Measurements from ENCODE around the gene UBE2B.
A peak's percentile ranks its signal among the peaks of the same experiment; 100 is the strongest.

The UBE2B gene

DNA sequence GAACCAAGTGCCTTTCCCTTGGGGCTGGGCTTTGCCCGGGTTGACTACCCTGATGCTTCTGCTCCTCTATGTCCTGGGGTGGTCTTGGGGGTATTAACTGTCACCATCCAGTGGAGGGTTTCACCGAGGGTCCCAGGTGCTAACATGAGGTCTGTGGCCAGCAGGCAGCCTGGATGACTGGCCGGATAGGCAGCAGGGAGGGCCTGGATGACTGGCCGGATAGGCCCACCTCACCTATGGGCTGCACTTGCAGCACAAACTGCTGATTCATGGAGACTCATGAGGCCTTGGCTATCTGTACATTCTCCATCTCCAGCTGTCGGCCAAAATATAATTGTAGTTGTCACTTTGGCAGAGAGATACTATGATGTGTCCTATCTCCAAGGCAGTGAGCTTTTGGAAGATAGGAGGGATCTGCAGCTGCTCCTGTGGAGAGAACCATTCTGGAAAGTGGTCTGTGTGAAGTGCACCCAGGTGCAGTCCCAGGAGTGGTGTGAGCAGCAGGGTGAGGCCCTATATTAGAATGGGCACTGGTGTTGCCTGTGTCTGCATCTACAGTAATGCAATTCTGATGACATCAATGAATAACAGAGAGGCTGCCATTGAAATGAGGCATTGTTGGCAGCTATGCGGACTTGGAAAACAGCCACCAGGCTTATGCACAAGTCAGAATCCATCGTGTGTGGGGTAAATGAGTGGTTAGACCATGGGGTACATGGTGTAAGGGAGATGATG lies 66.6 kb downstream of the UBE2B start:
- H3K36me3 ChIP-seq (ENCODE audit: control insufficient read depth, insufficient read depth, low read length, severe bottlenecking): no peaks in the 10 kb centered on the region
- no peak overlapping the region for H3K9ac ChIP-seq (ENCODE audit: low read length)
- H3K4me3 ChIP-seq (ENCODE audit: low read length): no peak overlapping the region
- H3K4me1 ChIP-seq (ENCODE audit: control insufficient read depth, insufficient read depth, low read length): peaks cover 38% of the 10 kb centered on the region
- H3K27me3 ChIP-seq (replicated peaks; ENCODE audit: control insufficient read depth, insufficient read depth, low read length): no peaks in the 10 kb centered on the region
- no peaks in the 10 kb centered on the region for H3K9me3 ChIP-seq (ENCODE audit: control insufficient read depth, low read length)
- DNase-seq (ENCODE audit: low read depth): peak; percentile 77

GRCh38 chr5:134438721-134439123 lies 67.4 kb downstream of the UBE2B start:
- Histone ChIP-seq H3K4me3 (ENCODE audit: low read length) (peak overlapping the region; percentile 30), H3K9ac (ENCODE audit: low read length) (peak overlapping the region; percentile 9), H3K36me3 (ENCODE audit: control insufficient read depth, insufficient read depth, low read length, severe bottlenecking) (no peaks in the 10 kb centered on the region), H3K4me1 (ENCODE audit: control insufficient read depth, insufficient read depth, low read length) (peaks cover 38% of the 10 kb centered on the region), H3K9me3 (ENCODE audit: control insufficient read depth, low read length) (no peaks in the 10 kb centered on the region), H3K27me3 (replicated peaks; ENCODE audit: control insufficient read depth, insufficient read depth, low read length) (no peaks in the 10 kb centered on the region)
- no peak for DNase-seq (ENCODE audit: low read depth)

GRCh38 chr5:134439210-134439654 lies 67.9 kb downstream of the UBE2B start:
- no peaks in the 10 kb centered on the region for H3K27me3 ChIP-seq (replicated peaks; ENCODE audit: control insufficient read depth, insufficient read depth, low read length)
- H3K9me3 ChIP-seq (ENCODE audit: control insufficient read depth, low read length): no peaks in the 10 kb centered on the region
- H3K4me1 ChIP-seq (ENCODE audit: control insufficient read depth, insufficient read depth, low read length): peaks cover 38% of the 10 kb centered on the region
- H3K4me3 ChIP-seq (ENCODE audit: low read length): peak overlapping the region; percentile 30
- peak overlapping the region; percentile 9 for H3K9ac ChIP-seq (ENCODE audit: low read length)
- no peaks in the 10 kb centered on the region for H3K36me3 ChIP-seq (ENCODE audit: control insufficient read depth, insufficient read depth, low read length, severe bottlenecking)
- DNase-seq (ENCODE audit: low read depth): peak; percentile 96

DNA sequence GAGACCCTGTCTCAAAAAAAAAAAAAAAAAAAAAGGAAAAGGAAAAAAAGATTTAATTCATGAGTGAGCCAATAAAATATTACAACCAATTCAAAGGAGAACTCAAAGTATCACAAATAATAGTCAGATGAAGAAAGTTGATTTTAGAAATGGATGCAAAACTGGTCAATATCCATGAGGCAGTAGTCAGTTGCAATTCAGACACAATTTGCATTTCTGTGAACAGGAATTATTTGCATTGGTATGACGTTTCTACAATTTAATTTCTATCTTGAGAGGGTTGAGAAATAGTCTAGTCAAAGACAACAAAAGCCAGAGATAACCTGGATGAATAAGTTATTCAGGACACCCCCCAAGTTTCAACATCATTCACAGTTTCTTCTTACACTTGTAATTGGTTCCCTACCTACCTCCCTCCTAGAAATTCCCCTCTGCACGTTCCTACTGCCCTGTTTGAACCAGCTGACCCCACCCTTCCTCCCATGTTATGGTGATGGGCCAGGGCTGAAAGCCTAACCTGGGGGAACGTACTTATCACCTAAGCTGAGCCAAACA lies 68.9 kb downstream of the UBE2B start:
- H3K36me3 ChIP-seq (ENCODE audit: control insufficient read depth, insufficient read depth, low read length, severe bottlenecking): no peaks in the 10 kb centered on the region
- H3K4me3 ChIP-seq (ENCODE audit: low read length): no peak overlapping the region
- H3K4me1 ChIP-seq (ENCODE audit: control insufficient read depth, insufficient read depth, low read length): peaks cover 38% of the 10 kb centered on the region
- H3K9ac ChIP-seq (ENCODE audit: low read length): no peak overlapping the region
- DNase-seq (ENCODE audit: low read depth): no peak
- no peaks in the 10 kb centered on the region for H3K27me3 ChIP-seq (replicated peaks; ENCODE audit: control insufficient read depth, insufficient read depth, low read length)
- no peaks in the 10 kb centered on the region for H3K9me3 ChIP-seq (ENCODE audit: control insufficient read depth, low read length)
